Measurements from ENCODE around the gene DYNLRB2.

DYNLRB2 gene

GRCh38 chr16:80554033-80554432, 13.2 kb downstream of the DYNLRB2 start:
- DNase-seq, result no peak

DNA sequence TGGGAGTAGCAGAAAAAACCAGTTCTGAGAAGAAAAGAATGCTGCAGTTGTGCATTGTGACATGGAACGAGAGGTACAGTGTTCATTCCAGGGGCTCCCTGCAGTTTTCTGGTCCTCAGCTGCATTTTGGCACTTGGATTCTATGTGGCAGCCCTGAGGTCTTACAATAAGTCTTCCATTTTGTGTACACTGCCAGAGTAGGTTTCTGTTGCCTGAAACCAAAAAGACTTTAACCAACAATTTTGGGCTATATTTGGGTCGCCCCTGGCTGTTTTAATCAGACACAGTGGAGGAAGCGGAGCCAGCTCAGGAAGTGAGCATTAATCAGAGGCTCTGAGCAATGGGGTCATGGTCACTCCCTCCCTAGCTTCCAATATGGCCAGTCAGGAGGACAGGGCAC, 15.7 kb downstream of the DYNLRB2 start:
- DNase-seq, result no peak

DNA sequence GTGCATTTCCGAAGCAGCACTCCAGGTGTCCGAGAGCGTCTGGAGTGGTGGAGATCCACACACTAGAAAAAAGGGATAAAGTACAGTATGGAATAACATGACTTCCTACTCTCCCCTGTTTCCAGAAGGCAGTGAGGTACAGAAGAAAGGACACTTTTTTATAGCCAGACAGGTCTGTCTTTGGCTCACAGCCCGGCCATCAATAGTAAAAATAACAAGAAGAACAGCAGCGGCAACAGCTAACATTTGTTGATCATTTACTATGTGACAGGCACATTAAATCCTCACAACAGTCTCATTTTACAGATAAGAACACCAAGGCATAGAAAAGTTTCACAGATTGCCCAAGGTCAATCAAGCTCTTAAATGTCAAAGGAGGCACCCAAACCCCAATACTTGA, 16.2 kb downstream of the DYNLRB2 start:
- DNase-seq, result no peak

DNA sequence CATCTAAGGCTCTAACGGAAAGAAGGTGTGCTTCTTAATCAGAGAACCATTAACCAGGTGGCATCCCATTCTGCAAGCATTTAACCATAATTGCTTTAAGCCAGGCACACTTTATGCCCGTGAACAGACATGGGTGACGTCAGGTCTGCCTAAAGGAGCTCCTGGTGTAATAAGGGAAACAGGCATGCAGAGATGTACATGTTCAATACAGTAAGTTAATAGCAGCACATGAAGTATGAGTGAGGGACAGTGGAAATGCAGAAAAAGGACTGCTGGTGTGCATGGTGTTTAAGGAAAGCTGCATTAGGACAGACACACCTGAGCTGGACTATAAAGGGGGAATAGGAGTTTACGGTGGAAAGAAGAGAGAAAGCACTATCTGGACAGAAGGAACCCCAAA, 18.6 kb downstream of the DYNLRB2 start:
- no peak for DNase-seq

- no peak for DNase-seq
These were observed 22.3 kb downstream of the DYNLRB2 start for GRCh38 chr16:80563066-80563465.

DNA sequence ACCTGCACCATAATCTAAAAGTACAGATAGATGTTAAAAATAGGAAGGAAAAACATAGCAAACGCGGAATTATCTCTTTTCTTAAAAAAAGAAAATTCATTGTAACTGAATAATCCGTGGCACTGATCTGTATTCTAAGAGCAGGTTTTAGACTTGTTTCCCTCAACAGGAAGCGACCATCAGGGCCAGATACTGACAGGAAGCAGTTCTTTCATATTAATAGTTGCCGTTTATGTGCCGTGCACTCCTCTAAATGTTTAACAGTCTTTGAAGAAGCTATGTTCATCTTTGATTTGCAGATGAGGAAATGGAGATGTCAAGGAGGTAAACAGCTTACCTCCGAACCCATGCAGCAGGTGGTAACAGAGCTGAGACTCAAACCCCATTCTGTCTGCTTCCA, 23.6 kb downstream of the DYNLRB2 start:
- DNase-seq, result no peak

- DNase-seq, result no peak
These were observed 28.8 kb downstream of the DYNLRB2 start for GRCh38 chr16:80569440-80570105.

DNA sequence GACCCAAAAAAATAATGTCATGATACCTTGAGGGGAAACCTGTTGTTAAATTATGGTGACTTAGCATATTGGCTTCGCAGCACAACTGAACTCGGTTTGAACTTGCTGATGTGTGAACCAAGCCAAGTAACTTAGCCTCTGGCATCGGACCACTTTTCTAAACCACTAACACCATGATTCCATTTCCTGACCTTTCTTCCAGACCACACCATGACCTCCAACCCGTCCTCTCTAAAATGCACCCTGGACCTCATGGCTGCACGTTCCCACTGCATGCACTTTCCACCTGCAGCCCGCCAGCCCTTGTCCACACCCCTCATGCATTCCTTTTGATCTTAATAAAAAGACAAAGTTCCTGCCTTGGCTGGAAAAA, 29.3 kb downstream of the DYNLRB2 start:
- DNase-seq, result no peak

DNA sequence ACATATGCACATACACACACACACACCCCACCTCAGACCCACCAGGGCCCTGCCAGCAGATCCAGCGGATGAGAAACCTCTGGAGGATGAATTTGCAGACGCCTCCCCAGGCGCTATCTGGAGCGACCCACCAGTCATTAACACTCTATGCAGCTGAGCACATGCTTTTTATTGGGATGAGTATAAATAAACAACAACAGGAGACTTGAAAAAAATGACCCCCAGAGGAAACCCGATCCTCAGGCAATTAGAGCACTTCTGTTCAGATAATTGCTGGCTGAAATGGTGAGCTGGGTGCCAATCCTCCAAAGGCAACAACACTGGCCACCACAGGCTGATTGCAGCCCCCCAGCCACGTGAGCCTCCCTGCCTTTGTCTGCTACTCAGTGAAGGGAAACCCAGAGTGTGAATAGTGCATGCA, 32.9 kb downstream of the DYNLRB2 start:
- DNase-seq, result no peak

GRCh38 chr16:80576343-80576912, 35.6 kb downstream of the DYNLRB2 start:
- DNase-seq, result no peak

GRCh38 chr16:80577485-80578280, 36.9 kb downstream of the DYNLRB2 start:
- DNase-seq, result no peak

- DNase-seq, result no peak
These were observed 39.5 kb downstream of the DYNLRB2 start for GRCh38 chr16:80580109-80580832.

DNA sequence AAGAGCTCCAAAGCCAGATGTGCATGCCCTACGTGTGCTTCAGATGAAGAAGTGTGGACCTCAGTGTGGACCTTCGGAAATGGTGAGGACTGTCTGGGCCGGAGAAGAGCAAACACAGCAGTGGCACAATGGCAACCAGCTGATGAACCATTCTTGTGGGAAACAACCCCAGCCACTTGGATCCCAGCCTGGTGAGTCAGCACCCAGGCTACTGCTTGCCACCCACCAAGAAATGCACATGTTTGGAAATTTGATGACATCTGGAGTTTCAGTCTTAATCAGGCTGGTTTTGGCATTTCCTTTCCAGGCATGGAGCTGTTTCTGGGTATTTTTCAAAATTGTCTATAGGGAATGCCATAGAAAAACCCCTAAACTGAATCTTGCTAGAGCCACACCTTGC, 42.7 kb downstream of the DYNLRB2 start:
- no peak for DNase-seq

DNA sequence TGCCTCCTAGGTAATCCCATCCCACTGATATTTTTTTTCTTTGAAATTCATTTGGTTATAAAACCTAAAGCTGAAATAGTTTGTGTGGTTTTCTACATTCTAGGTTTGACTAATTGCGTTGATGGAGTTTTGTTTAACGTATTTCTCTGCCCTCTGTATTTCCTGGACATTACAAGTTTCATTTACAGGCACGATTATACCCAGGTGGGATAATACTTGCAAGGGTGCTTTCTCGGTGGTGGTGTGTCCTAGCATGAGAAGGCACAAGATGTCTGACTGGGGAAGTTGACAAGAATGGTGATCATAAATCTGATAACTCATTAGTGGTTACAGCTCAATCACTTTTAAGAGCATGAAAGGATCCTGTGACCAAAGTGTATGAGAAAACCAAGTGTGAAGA, 45.0 kb downstream of the DYNLRB2 start:
- no peak for DNase-seq

GRCh38 chr16:80586476-80586875, 45.7 kb downstream of the DYNLRB2 start:
- no peak for DNase-seq

- no peak for DNase-seq
These were observed 46.3 kb downstream of the DYNLRB2 start for GRCh38 chr16:80587071-80587470.

DNA sequence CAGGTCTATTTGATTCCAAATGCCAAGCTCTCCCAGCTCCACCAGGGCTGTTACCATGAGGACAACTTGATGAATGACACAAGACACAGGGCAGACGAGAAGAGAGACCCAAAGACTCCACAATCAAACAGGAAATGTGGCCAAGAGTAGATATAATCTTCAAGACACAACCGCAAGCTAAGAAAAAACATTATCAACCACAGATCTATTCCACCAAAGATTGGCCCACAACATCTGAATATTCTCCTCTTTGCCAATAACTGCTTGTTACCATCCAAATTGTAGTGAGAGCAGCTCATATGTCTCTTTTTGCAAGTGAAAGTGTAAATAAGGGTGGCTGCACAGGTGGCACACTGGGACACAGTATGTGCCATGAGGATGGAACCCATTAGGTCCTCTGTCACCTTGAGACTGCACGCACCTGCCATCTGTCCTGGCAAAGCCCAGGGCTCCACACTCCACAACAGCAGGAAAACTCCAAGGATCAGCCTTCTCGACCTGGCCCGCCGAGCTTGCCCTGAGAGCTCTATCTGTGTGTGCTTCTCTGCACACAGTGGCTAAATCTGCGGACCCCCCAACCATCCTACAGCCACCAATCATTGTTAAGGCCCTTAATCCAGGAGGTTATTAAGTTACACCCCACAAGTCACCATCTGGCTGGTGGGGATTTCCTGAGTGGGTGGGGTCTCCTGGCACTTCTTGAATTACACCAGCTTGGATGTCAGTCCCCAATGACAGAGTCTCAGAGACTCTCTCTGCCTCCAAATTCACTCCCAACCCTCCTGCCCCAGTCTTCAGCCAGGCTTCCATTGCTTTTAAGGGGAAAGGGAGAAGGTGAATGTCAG, 50.5 kb downstream of the DYNLRB2 start:
- no peak for DNase-seq

GRCh38 chr16:80592273-80592672, 51.5 kb downstream of the DYNLRB2 start:
- DNase-seq, result no peak

GRCh38 chr16:80594756-80595155, 54.0 kb downstream of the DYNLRB2 start:
- no peak for DNase-seq

DNA sequence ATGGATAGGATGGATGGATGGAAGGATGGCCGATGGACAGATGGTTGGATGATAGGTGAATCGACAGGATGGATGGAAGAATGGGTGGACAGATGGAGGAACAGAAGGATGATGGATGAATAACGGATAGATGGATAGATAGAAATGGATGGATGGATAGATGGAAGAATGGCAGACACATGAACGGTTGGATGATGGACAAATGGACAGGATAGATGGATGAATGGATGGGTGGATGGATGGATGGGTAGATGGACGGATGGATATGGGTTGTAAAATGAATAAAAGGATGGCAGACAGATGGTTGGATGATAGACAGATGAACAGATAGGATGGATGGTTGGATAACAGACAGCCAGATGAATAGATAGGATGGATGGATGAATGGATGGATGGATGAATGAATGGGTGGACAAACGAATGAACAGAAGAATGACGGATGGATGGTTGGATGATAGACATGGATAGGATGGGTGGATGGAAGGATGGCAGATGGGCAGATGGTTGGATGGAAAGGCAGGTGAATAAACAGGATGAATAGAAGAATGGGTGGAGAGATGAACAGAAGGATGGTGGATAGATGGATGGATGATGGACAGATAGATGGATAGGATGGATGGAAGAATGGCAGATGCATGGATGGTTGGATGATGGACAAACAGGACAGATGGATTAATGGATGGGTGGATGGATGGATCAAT, 55.9 kb downstream of the DYNLRB2 start:
- no peak for DNase-seq

GRCh38 chr16:80599466-80599865, 58.7 kb downstream of the DYNLRB2 start:
- no peak for DNase-seq
